ENCODE results near the gene ARMC12.
"Not testable (repeated sequence)": the region's sequence is repeated elsewhere in the genome, so short reads cannot be mapped to it uniquely, and the experiment has no call there.

- not testable (repeated sequence) for TF ChIP-seq CTCF (conservative IDR thresholded peaks at IDR 0.05; ENCODE audit: low read depth in 2 of 2); EZH2phosphoT487 (IDR thresholded peaks at IDR 0.05; ENCODE audit: unreplicated experiment); POLR2AphosphoS5 (IDR thresholded peaks at IDR 0.05; ENCODE audit: low read depth); REST (IDR thresholded peaks at IDR 0.05; ENCODE audit: unreplicated experiment); CREB1 (CRISPR knock-in tag; IDR thresholded peaks at IDR 0.05; ENCODE audit: low read depth); EZH2 (IDR thresholded peaks at IDR 0.05; ENCODE audit: low read depth, unreplicated experiment)
Measured at GRCh38 chr6:35734319-35734718, 2.5 kb upstream of the ARMC12 start.
